NOMO-1 (cell line): ENCODE data around the gene APP.

Experiments
- DNase-seq, 2 experiments: peaks; one replicate each; lab custom pipeline; 2025; ENCODE audit not compliant: unreplicated experiment in 2 of 2; lab: John Stamatoyannopoulos, UW

APP gene

DNA sequence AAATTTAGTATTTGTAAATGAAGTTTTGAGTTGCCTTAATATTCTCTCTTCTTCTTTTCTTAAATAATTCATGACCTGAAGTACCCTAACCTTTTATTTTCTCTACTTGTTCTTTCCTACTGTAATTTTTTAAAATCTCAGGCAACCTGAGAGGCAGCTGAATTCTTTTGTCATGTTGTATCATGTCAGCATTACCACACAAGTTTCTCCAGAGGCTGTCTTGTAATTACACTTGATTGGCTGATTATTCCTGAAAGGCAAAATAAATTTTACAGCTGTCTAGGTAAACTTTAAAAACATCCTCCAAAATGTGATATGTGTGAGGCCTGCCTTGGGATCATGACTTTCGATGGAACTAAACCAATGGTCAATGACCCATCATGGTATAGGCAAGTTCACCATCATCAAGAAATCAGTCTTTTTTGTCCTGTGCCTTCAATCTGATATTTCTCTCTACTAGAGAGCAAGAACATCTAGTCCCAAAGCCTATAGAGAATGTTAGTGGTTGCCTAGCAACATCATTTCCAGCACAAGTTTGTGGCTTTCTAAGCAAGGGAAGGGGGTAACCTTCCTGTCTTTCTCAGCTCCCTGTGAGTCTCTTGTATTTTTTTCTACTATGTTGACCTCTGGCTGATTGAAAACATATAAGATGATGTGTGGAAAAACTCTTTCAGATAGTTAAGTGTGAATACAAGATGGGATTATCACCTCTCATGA lies 320.3 kb downstream of the APP start:
- no peak for DNase-seq

DNA sequence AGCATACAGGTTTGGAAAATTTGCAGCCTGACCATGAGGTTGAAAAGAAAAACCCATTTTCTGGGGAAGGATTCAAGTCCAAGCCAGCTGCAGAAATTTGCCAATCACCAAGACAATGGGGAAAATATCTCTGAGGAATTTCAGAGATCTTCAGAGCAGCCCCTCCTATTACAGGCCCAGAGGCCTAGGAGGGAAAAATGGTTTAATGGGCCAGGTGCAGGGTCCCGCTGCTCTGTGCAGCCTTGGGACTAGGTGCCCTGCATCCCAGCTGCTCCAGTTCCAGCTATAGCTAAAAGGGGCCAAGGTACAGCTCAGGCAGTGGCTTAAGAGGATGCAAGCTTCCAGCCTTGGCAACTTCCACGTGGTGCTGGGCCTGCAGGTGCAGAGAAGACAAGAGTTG lies 322.3 kb downstream of the APP start:
- no peak for DNase-seq

DNA sequence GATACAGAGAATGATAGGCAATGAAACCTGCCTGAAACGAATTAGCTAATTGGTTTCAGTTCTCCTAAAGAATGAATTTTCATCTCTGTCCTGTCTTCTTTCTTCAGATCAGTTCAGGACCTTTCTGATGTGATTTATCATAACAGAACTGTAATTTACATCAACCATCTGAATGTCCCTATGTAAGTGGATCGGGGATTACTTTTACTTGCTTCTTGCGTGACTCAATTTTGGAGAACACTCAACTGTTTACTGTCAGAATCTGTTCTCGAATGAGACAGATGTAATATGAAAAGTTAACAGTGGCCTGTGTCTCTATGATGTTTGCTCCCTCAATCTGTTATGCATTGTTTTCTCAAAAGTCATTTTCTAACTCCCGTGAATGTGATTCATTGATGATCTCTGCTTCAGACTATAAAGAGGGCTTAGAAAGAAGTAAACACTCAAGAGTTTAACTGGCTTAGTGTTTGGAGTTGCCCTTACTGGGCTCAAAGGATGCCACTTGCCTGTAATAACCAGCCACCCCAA lies 324.8 kb downstream of the APP start:
- no peak for DNase-seq

- DNase-seq, result no peak
Measured at GRCh38 chr21:25842925-25843324, 327.6 kb downstream of the APP start.

DNA sequence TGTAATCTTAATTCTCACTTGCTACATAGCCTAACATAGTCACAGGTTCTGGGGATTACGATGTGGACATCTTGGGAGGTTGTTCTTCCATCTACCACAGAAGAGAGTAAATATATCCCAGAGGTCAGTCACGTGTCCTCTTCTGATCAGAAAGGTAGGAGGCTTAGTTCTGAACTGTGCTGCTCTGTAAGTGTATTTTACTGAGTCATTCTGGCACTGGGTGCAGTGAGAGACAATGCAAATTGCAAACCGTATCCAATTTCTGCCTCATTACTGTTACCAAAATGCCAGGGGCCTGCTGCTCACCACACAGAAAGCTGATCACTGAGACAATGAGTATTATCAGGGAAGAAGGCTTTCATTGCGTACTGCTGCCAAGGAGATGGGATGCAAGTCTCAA lies 331.8 kb downstream of the APP start:
- DNase-seq, result no peak

DNA sequence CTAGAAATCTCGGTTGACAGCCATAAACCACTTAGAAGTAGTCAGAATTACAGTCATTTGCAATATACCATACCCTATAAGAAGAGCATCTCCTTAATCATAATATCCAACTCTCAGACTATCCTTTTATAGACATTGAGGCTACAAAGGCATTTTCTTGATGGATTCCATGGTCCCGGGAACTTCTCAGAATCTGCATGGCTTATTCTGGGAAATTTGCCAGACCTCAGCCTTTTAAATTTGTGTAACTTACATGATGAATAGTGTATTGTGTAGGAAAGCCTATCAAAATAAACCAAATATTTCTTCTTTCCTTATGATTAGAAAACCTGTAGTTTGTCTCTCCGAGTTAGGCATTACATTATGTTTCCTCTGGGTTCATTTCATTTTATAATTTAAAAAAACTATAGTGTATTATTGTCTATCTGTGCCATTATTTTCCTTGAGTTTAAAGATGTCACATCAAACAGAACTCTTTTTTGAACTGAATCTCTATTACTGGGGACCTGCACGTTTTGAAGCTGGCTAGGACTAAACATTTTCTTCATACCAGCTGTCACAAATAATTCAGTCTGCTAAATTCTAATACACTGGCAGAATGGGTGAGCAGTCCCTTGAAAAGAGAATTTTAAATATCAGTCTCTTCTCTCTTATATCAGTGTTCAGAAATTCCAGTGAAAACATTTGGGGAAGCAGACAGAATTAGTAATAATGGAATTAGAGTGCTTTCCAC lies 332.9 kb downstream of the APP start:
- no peak for DNase-seq

DNA sequence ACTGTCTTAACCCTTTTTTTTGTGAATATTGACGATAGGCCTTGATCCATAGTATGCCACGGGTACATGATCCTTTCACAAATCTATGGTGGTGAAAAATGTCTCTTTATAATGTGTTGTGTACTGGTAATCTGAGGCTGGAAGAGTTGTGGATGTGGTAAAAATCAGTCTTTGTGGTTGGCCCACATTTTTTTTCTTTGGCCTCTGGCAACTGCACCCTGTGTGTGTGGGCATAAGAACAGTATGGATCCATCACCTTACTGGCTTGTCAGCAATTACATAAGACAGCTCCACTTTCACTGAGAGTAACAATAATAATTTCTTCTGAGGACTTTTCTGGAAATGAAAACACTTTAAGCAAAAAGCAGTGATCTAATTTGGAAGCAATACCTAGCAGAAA lies 334.2 kb downstream of the APP start:
- no peak for DNase-seq

GRCh38 chr21:25834381-25834780 lies 336.2 kb downstream of the APP start:
- no peak for DNase-seq

DNA sequence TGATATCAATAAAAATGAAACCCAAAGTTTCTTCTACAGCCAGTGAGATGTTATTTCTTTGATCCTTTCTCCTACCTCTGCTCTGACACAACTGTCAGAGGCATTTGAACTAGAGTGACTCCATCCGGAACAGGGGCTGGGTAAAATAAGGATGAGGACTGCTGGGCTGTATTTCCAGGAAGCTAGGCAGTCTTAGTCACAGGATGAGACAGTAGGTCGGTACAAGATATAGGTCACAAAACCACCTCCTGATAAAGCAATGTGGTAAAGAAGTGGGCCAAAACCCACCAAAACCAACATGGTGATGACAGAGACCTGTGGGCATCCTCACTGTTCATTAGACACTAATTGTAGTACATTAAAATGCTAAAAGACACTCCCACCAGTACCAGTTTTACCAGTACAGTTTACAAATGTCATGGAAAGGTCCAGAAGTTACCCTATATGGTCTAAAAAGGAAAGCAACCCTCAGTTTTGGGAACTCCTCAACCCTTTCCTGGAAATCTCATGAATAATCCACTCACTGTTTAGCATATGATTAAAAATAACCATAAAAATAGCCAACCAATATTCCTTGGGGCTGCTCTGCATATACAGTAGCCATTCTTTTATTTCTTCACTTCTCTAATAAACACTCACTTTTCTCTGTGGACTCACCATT lies 339.1 kb downstream of the APP start:
- DNase-seq, result no peak
